Transverse colon (tissue), 4 donors: ENCODE results near the gene LAMB1. TPM values are rescaled to one million over a fixed set of nuclear protein-coding genes. Genes with fewer than 3 reads are reported as not detected.

Experiments used
- DNase-seq: peaks from one replicate; pipeline ENCODE4 v3.0.0-alpha.2; 2019
- H3K27ac ChIP-seq, 4 donors: fragments of 200-600 bp; sonication (generic); 2 replicates each; pipeline ENCODE4 v1.5.1; 2016 to 2018; ENCODE audit warnings: inconsistent platforms in 4 of 4
- H3K27me3 ChIP-seq: fragments of 200-600 bp; sonication (generic); 2 replicates; pipeline ENCODE4 v1.5.1; 2017; ENCODE audit warnings: inconsistent platforms
- H3K36me3 ChIP-seq, 4 donors: fragments of 200-600 bp; sonication (generic); 2 replicates each; pipeline ENCODE4 v1.5.1; 2017 to 2019; ENCODE audit warnings: inconsistent platforms in 4 of 4
- H3K4me1 ChIP-seq, 4 donors: fragments of 200-600 bp; sonication (generic); 2 replicates each; pipeline ENCODE4 v1.5.1; 2017 to 2020; ENCODE audit warnings: inconsistent platforms in 4 of 4
- H3K4me3 ChIP-seq, 4 donors: fragments of 200-600 bp; sonication (generic); 1 replicate in 1 of 4; 2 replicates in 3 of 4; pipeline versions ENCODE4 v1.5.1 to v1.6.1; 2017 to 2019; ENCODE audit warnings: inconsistent platforms in 4 of 4
- H3K9me3 ChIP-seq, 2 donors: fragments of 200-600 bp; sonication (generic); 2 replicates each; pipeline ENCODE4 v1.5.1; 2017 to 2019; ENCODE audit warnings: inconsistent platforms in 2 of 2
- CTCF ChIP-seq, 5 experiments: fragments of 200-600 bp in 3 of 5; fragments of 450-650 bp in 2 of 5; sonication (generic) in 3 of 5; IDR thresholded peaks; 1 replicate in 2 of 5; 2 replicates in 3 of 5; pipeline ENCODE4 v1.5.1; 2016 to 2017; ENCODE audit warnings: antibody characterized with exemption in 5 of 5, inconsistent platforms in 3 of 5, mild to moderate bottlenecking in 2 of 5, moderate library complexity in 1 of 5
- EP300 ChIP-seq: sonication (generic); formaldehyde crosslinking; IDR thresholded peaks from one replicate; pipeline ENCODE4 v1.6.1; 2017; ENCODE audit warnings: antibody characterized with exemption, low read depth
- POLR2A ChIP-seq: fragments of 450-650 bp; IDR thresholded peaks from one replicate; pipeline ENCODE4 v1.6.1; 2016; ENCODE audit warnings: antibody characterized with exemption, mild to moderate bottlenecking, moderate library complexity
- POLR2AphosphoS5 ChIP-seq, 3 donors: sonication (generic); formaldehyde crosslinking; IDR thresholded peaks; one replicate each; pipeline ENCODE4 v1.6.1; 2016; ENCODE audit warnings: antibody characterized with exemption in 3 of 3
- WGBS, 2 donors: methylation state at CpG; one replicate each; pipeline ENCODE4 v1.1.5; 2018; ENCODE audit warnings: low coverage in 1 of 2; 5-methylcytosine and 5-hydroxymethylcytosine counted together
- in situ Hi-C, 4 donors: fragments of 200-750 bp; cut with MboI; loops; one replicate each; pipeline versions ENCODE4 v1.15.0 to v1.15.1; 2017; ENCODE audit warnings: low sequenced_read_pairs in 3 of 4, low pct_ligation_motif_present in 1 of 4, low pct_unique_long_range_greater_than_20kb in 1 of 4
- intact Hi-C: fragments of 100-400 bp; cut with DNase I; formaldehyde crosslinking; loops from one replicate; pipeline ENCODE4 v1.15.1; 2023; ENCODE audit warnings: low total_unique reads
- total RNA-seq, 4 donors: library from RNA; depleted of rRNA; stranded (reverse); fragments of >200 nt; gene quantifications; one replicate each; pipeline ENCODE4 v1.1.0, GENCODE V29; 2016

LAMB1 gene
- total RNA-seq, 4 donors from 2014 or later: 54.2 to 119 (median 90.3) TPM

GRCh38 chr7:108026116-108026515, 23.2 kb upstream of the LAMB1 start:
- WGBS, 2 donors: 86% methylated on average over 5 of the region's 5 CpGs; no CpG with 5 or more reads in 1 of the 2 donors
- H3K9me3 ChIP-seq: no peaks in the 10 kb centered on the region
- H3K4me1 ChIP-seq: peaks cover 0 to 10% (median 0%) of the 10 kb centered on the region in 4 donors
- in situ Hi-C loops (no loop called here), intact Hi-C loops (no loop called here)
- H3K27me3 ChIP-seq: no peaks in the 10 kb centered on the region
- no peaks in the 10 kb centered on the region for H3K36me3 ChIP-seq
- no peak overlapping the region for H3K27ac ChIP-seq
- no peak for DNase-seq
- no peak overlapping the region for H3K4me3 ChIP-seq
- TF ChIP-seq EP300 (no peak), CTCF (IDR thresholded peaks at IDR 0.05) (no peak), POLR2A (no peak), POLR2AphosphoS5 (IDR thresholded peaks at IDR 0.05) (no peak)

GRCh38 chr7:108024538-108024937, 21.6 kb upstream of the LAMB1 start:
- Histone ChIP-seq H3K36me3 (no peaks in the 10 kb centered on the region), H3K4me1 (peaks cover 0 to 10% (median 0%) of the 10 kb centered on the region in 4 donors), H3K9me3 (no peaks in the 10 kb centered on the region), H3K27ac (no peak overlapping the region), H3K4me3 (no peak overlapping the region), H3K27me3 (no peaks in the 10 kb centered on the region)
- in situ Hi-C loops: no loop called here
- no peak for TF ChIP-seq EP300
- TF ChIP-seq POLR2AphosphoS5 (IDR thresholded peaks at IDR 0.05): no peak
- no peak for TF ChIP-seq POLR2A
- no peak for TF ChIP-seq CTCF (IDR thresholded peaks at IDR 0.05)
- intact Hi-C loops: no loop called here
- WGBS, 2 donors: 86 to 94% methylated on average over 6 of the region's 6 CpGs
- no peak for DNase-seq

- 56 to 63% methylated on average over 1 to 2 of the region's 2 CpGs for WGBS, 2 donors
- Histone ChIP-seq H3K9me3 (no peaks in the 10 kb centered on the region), H3K27ac (no peak overlapping the region), H3K36me3 (no peaks in the 10 kb centered on the region), H3K4me1 (peaks cover 0 to 16% (median 4%) of the 10 kb centered on the region in 4 donors), H3K4me3 (no peak overlapping the region), H3K27me3 (no peaks in the 10 kb centered on the region)
- in situ Hi-C loops (no loop called here), intact Hi-C loops (no loop called here)
- TF ChIP-seq EP300 (no peak), POLR2AphosphoS5 (IDR thresholded peaks at IDR 0.05) (no peak), CTCF (IDR thresholded peaks at IDR 0.05) (no peak), POLR2A (no peak)
- DNase-seq: no peak
These were observed 17.6 kb upstream of the LAMB1 start for GRCh38 chr7:108020585-108020984.

- Histone ChIP-seq H3K27ac (no peak overlapping the region), H3K4me3 (no peak overlapping the region), H3K36me3 (no peaks in the 10 kb centered on the region), H3K4me1 (peaks cover 0 to 27% (median 15%) of the 10 kb centered on the region in 4 donors), H3K9me3 (no peaks in the 10 kb centered on the region), H3K27me3 (no peaks in the 10 kb centered on the region)
- in situ Hi-C loops (no loop called here), intact Hi-C loops (no loop called here)
- DNase-seq: no peak
- WGBS, 2 donors: 78 to 100% methylated on average over 1 to 4 of the region's 4 CpGs
- TF ChIP-seq POLR2A (no peak), POLR2AphosphoS5 (IDR thresholded peaks at IDR 0.05) (no peak), CTCF (IDR thresholded peaks at IDR 0.05) (no peak), EP300 (no peak)
These were observed 15.7 kb upstream of the LAMB1 start for GRCh38 chr7:108018668-108019067.
